Ascending aorta (tissue), 2 donors: ENCODE data around the gene LONP1. TPM values are rescaled to one million over a fixed set of nuclear protein-coding genes. Genes with fewer than 3 reads are reported as not detected.

Source experiments
- DNase-seq, 2 donors: peaks; one replicate each; pipeline ENCODE4 v3.0.0-alpha.2; 2019; ENCODE audit warnings: low spot score in 2 of 2
- H3K27ac ChIP-seq, 2 donors: fragments of 200-600 bp; sonication (generic); one replicate each; pipeline ENCODE4 v1.5.1; 2016 to 2017; ENCODE audit warnings: mild to moderate bottlenecking in 1 of 2
- H3K27me3 ChIP-seq: fragments of 200-600 bp; sonication (generic); one replicate; pipeline ENCODE4 v1.5.1; 2017
- H3K36me3 ChIP-seq, 2 donors: fragments of 200-600 bp; sonication (generic); one replicate each; pipeline ENCODE4 v1.5.1; 2016
- H3K4me1 ChIP-seq, 2 donors: fragments of 200-600 bp; sonication (generic); one replicate each; pipeline ENCODE4 v1.5.1; 2016 to 2017; ENCODE audit warnings: mild to moderate bottlenecking in 1 of 2
- H3K4me3 ChIP-seq, 2 donors: fragments of 200-600 bp; sonication (generic); one replicate each; pipeline ENCODE4 v1.5.1; 2016 to 2017; ENCODE audit warnings: mild to moderate bottlenecking in 1 of 2
- H3K9me3 ChIP-seq, 2 donors: fragments of 200-600 bp; sonication (generic); one replicate each; pipeline ENCODE4 v1.5.1; 2016
- intact Hi-C: fragments of 100-400 bp; cut with DNase I; formaldehyde crosslinking; loops from one replicate; pipeline ENCODE4 v1.15.1; 2023
- total RNA-seq: library from RNA; depleted of rRNA; stranded (reverse); fragments of >200 nt; gene quantifications from one replicate; pipeline ENCODE4 v1.1.0, GENCODE V29; 2016
- TF ChIP-seq, protein P1 (sequence below), 3 experiments: fragments of 200-600 bp in 2 of 3; fragments of 450-650 bp in 1 of 3; sonication (generic) in 2 of 3; IDR thresholded peaks; one replicate each; pipeline ENCODE4 v1.5.1; 2016 to 2019; ENCODE audit warnings: antibody characterized with exemption in 3 of 3, mild to moderate bottlenecking in 1 of 3, moderate library complexity in 1 of 3

LONP1 gene
- total RNA-seq, 1 donor from 2014 or later, result 60.0 TPM

DNA sequence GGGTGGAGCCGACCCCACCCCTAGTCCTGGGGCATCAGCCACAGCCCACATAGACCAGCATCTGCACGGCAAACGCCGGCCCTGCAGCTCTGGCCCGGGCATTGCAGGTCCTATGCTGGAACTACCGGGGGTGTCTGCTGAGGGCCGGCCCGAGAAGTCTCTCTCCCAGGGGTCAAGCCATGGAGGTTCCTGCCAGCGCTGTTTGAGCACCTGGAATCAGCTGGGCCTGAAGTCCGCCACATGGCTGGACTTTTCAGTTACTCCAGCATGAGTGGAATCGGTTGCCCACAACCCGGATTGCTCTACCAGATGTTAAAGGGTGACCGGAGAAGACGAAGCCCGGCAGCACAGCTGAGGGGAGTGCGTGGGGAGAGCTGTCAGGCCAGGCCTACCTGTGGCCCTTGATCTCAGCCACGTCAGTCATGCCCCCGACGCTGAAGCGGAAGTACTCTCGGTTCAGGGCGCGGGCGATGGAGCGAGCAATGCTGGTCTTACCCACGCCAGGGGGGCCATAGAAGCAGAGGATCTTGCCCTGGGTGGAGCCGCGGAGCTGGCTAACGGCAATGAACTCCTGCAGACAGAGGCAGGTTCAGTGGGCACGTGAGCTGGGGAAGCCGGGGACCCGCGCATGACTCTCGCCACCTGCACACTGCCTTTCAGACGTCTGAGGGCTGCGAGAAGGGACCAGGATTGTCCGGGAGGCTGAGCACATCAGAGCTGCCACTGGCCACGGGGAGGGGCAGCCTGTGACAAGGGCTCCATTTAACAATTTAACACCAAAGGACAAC lies 21.1 kb downstream of the LONP1 start:
- no peaks in the 10 kb centered on the region for H3K27me3 ChIP-seq
- H3K9me3 ChIP-seq, result no peaks in the 10 kb centered on the region
- H3K4me1 ChIP-seq, result no peaks in the 10 kb centered on the region
- TF ChIP-seq, protein P1, sequence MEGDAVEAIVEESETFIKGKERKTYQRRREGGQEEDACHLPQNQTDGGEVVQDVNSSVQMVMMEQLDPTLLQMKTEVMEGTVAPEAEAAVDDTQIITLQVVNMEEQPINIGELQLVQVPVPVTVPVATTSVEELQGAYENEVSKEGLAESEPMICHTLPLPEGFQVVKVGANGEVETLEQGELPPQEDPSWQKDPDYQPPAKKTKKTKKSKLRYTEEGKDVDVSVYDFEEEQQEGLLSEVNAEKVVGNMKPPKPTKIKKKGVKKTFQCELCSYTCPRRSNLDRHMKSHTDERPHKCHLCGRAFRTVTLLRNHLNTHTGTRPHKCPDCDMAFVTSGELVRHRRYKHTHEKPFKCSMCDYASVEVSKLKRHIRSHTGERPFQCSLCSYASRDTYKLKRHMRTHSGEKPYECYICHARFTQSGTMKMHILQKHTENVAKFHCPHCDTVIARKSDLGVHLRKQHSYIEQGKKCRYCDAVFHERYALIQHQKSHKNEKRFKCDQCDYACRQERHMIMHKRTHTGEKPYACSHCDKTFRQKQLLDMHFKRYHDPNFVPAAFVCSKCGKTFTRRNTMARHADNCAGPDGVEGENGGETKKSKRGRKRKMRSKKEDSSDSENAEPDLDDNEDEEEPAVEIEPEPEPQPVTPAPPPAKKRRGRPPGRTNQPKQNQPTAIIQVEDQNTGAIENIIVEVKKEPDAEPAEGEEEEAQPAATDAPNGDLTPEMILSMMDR (IDR thresholded peaks at IDR 0.05), result no peak
- peaks cover 72 to 78% of the 10 kb centered on the region in 2 donors for H3K36me3 ChIP-seq
- intact Hi-C loops, result no loop called here
- no peak overlapping the region for H3K27ac ChIP-seq
- H3K4me3 ChIP-seq, result no peak overlapping the region
- DNase-seq, result no peak

DNA sequence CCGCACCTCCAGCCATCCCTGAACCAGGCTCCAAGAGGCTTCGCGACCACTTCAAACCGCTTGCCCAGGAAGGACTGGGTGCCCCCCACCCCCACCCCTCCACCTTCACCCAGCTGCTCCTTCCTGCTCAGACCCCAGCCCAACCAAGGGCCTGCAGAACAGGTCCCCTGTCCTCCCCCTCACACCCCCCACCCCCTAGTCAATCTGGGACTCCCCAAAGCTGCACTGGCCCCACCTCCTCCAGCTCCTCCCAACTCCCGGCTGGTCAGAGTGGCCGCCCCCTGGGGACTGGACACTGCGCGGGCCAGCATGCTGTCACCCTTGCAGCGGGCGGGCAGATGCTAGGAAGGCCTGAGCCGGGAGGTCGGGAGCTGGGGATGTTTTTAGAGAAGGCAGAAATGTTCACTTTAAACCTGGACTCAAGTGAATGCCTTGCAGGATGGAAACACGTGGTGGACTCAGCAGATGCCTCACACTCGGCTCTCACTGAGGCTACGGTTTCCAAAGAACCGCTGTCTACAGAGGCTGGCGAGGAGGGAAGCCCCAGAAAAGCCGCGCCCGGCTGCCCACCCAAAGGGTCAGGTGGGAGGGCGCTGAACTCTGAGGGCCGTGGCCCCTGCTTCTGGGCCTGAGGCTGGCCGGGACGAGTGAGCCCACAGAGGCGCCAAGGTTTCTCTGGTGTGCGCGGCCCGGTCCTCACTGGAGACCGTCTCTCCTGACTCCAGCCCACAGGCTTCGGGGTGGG lies 21.9 kb downstream of the LONP1 start:
- no peak overlapping the region for H3K4me3 ChIP-seq
- intact Hi-C loops, result no loop called here
- TF ChIP-seq, protein P1 (IDR thresholded peaks at IDR 0.05), result no peak
- DNase-seq, result no peak
- H3K27me3 ChIP-seq, result no peaks in the 10 kb centered on the region
- no peaks in the 10 kb centered on the region for H3K9me3 ChIP-seq
- H3K4me1 ChIP-seq, result no peaks in the 10 kb centered on the region
- H3K27ac ChIP-seq, result no peak overlapping the region
- peaks cover 73 to 78% of the 10 kb centered on the region in 2 donors for H3K36me3 ChIP-seq

DNA sequence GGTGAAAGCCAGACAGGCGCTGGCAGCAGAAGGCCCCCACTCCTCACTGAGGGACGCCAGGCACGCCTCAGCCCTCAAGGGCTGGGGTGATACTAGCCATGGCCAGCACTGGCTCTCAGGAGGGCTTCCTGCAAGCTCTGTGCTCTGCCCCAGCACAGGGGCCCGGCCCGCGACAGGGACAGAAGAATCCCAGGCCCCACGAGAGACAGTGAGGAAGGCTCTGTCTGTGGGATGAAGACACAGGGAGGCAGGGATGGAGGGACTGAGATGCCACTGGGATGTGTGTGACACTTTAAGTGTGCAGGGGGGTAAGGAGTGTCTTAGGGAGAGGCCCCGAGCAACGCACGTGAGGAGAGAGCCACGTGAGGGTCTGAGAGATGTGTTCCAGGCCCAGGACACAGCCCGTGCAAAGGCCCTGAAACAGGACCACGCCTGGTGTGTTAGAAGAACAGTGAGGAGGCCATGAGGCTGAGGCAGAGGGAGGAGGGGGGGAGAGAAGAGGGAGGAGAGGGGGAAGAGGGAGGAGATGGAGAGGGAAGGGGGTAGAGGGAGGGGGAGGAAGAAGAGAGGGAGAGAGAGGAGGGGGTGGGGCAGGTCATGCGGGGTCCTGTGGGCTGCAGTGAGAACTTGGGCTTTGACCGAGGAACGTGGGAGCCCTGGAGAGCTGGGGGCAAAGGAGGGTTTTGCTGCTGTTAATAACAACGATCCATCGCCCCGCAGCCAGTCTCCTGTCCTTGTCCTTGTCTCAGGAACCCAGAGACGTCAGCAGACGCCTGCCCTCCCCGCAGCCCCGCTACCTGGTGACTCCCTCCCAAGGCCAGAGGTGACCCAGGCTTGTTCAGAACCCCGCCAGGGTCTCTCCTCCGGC lies 22.7 kb downstream of the LONP1 start:
- Histone ChIP-seq H3K36me3 (peaks cover 81 to 85% of the 10 kb centered on the region in 2 donors), H3K4me3 (no peak overlapping the region), H3K27ac (no peak overlapping the region), H3K27me3 (no peaks in the 10 kb centered on the region), H3K4me1 (no peaks in the 10 kb centered on the region), H3K9me3 (no peaks in the 10 kb centered on the region)
- TF ChIP-seq, protein P1 (IDR thresholded peaks at IDR 0.05), result no peak
- intact Hi-C loops, result no loop called here
- DNase-seq, result no peak

DNA sequence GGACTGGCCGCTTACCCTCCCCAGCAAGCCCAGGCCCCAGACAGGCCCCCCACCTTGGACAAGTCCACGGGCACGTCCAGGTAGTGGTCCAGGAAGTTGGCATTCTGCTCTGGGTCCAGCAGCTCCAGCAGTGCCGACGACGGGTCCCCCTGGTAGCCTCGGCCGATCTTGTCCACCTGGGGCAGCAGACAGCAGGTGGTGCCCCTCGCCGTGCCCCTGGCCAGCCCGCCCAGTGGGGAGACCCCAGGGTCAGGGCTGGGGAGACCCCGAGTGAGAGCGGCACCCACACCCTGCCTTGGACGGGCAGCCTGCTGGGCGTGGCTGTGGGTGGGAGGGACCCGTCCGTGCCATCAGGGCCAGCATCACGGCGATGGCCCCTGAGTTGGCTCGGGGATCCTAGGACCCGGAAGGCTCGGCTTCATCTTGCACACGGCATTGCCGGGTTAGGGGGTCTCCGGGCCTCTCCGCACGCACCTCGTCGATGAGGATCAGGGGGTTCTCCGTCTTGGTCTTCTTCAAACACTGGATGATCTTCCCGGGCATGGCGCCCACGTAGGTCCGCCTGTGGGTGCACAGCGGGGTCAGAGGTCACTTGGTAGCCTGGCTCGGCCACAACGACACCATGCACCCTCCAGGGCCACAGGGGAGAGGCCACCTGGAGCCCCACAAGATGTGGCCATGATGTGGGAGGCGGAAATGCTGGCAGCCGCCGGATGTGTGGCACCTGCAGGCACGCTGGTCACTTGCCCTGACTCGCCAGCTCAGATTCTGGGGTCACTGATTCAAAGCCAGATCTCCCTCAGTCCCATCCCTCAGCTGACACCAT lies 23.5 kb downstream of the LONP1 start:
- no peak overlapping the region for H3K4me3 ChIP-seq
- DNase-seq, result no peak
- no peaks in the 10 kb centered on the region for H3K27me3 ChIP-seq
- H3K36me3 ChIP-seq, result peaks cover 86 to 90% of the 10 kb centered on the region in 2 donors
- TF ChIP-seq, protein P1 (IDR thresholded peaks at IDR 0.05), result no peak
- peaks cover 0 to 4% of the 10 kb centered on the region in 2 donors for H3K4me1 ChIP-seq
- no peak overlapping the region for H3K27ac ChIP-seq
- H3K9me3 ChIP-seq, result no peaks in the 10 kb centered on the region
- intact Hi-C loops, result no loop called here
